Caco-2 (cell line): ENCODE measurements around the gene HDX. TPM values are rescaled to one million over a fixed set of nuclear protein-coding genes. Genes with fewer than 3 reads are reported as not detected.
"Not testable (repeated sequence)": the region's sequence is repeated elsewhere in the genome, so short reads cannot be mapped to it uniquely, and the experiment has no call there.

Experiments used
- BruUV-seq: library from RNA; stranded (reverse); fragments of 400-500 nt; replicated peaks from 2 replicates; lab custom pipeline; 2021; lab: Mats Ljungman, UMichigan
- CTCF ChIA-PET: fragments of 300-600 bp; sonication (Branson Sonifier 250); formaldehyde crosslinking; loops from one replicate; lab custom pipeline; 2022; ENCODE audit warnings: antibody characterized with exemption; lab: Charles Lee
- POLR2A ChIA-PET: fragments of 300-600 bp; sonication (Branson Sonifier 250); formaldehyde crosslinking; loops from one replicate; lab custom pipeline; 2022; ENCODE audit warnings: antibody characterized with exemption; lab: Charles Lee
- DNase-seq, 2 experiments: peaks; one replicate each; pipeline versions ENCODE4 v3.0.0 to v3.0.0-alpha.2; 2020 to 2022
- H3K27me3 ChIP-seq: replicated peaks from 2 replicates; pipeline ENCODE4 v1.6.0; 2011; ENCODE audit warnings: low read length; ENCODE audit not compliant: control insufficient read depth, insufficient read depth
- H3K36me3 ChIP-seq: 2 replicates; pipeline ENCODE4 v1.5.1; 2011; ENCODE audit warnings: low read length; ENCODE audit not compliant: control insufficient read depth, insufficient read depth
- H3K4me1 ChIP-seq: fragments of 250-450 bp; sonication (Bioruptor Pico); 2 replicates; pipeline ENCODE4 v1.5.1; 2020; ENCODE audit warnings: mild to moderate bottlenecking
- H3K4me3 ChIP-seq: 2 replicates; pipeline ENCODE4 v1.5.1; 2011; ENCODE audit warnings: low read depth, mild to moderate bottlenecking, control low read depth, low read length
- H3K9me3 ChIP-seq: fragments of 250-450 bp; sonication (Bioruptor Pico); 2 replicates; pipeline ENCODE4 v1.5.1; 2020; ENCODE audit warnings: mild to moderate bottlenecking, moderate library complexity
- H3K27ac Mint-ChIP-seq: one replicate; pipeline ENCODE4 v1.8.0; 2022; ENCODE audit warnings: mixed read lengths; ENCODE audit not compliant: unreplicated experiment
- H3K27me3 Mint-ChIP-seq: one replicate; pipeline ENCODE4 v1.8.0; 2022; ENCODE audit warnings: mixed read lengths; ENCODE audit not compliant: insufficient read depth, unreplicated experiment
- H3K36me3 Mint-ChIP-seq: one replicate; pipeline ENCODE4 v1.8.0; 2022; ENCODE audit warnings: mild to moderate bottlenecking, mixed read lengths; ENCODE audit not compliant: insufficient read depth, unreplicated experiment
- H3K4me1 Mint-ChIP-seq: one replicate; pipeline ENCODE4 v1.8.0; 2022; ENCODE audit warnings: low read depth, mixed read lengths; ENCODE audit not compliant: unreplicated experiment
- H3K4me3 Mint-ChIP-seq: one replicate; pipeline ENCODE4 v1.8.0; 2022; ENCODE audit warnings: mild to moderate bottlenecking, moderate library complexity, mixed read lengths; ENCODE audit not compliant: unreplicated experiment
- H3K9me3 Mint-ChIP-seq: one replicate; pipeline ENCODE4 v1.8.0; 2022; ENCODE audit warnings: mixed read lengths; ENCODE audit not compliant: unreplicated experiment
- intact Hi-C: fragments of 100-400 bp; cut with micrococcal nuclease; formaldehyde crosslinking; loops from one replicate; pipeline ENCODE4 v1.10.0; 2022; ENCODE audit not compliant: unreplicated experiment
- total RNA-seq: library from RNA; stranded (reverse); gene quantifications from 2 replicates; pipeline ENCODE4 v1.2.3, GENCODE V29; 2022
- TF ChIP-seq, protein P1 (sequence below), 2 experiments: fragments of 200-600 bp in 1 of 2; IDR thresholded peaks; 1 replicate in 1 of 2; 2 replicates in 1 of 2; pipeline versions ENCODE4 v1.5.1 to v1.8.0; 2011 to 2022; ENCODE audit warnings: antibody characterized with exemption in 1 of 2, control low read depth in 1 of 2, inconsistent platforms in 1 of 2, low read depth in 1 of 2, low read length in 1 of 2, mild to moderate bottlenecking in 1 of 2, moderate library complexity in 1 of 2; ENCODE audit not compliant: insufficient read depth in 1 of 2, severe bottlenecking in 1 of 2, unreplicated experiment in 1 of 2

Gene HDX
- total RNA-seq, 1 experiment from 2014 or later: 1.7 TPM

DNA sequence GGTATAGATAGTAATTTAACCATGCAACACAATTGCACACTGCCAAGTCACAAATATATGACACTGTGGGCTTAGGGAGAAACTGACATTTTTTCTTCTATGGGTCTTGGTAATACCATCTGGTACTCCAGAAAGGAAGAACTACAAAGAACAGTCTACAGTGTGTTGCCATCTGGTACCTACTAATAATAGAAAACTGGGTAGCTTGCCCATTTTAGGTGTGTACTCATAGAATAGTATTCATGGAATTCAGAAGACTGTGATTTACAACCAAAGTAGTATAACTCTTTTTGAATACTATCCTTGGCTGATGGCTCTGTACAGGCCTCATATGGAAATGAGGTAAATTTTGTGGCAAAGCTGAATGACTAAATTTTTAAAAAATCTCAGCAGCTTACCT is 181.6 kb downstream of the HDX start:
- Mint-ChIP-seq H3K27ac (no peak overlapping the region), H3K9me3 (no peaks in the 10 kb centered on the region), H3K4me3 (no peak overlapping the region), H3K27me3 (no peaks in the 10 kb centered on the region), H3K36me3 (no peaks in the 10 kb centered on the region), H3K4me1 (no peaks in the 10 kb centered on the region)
- no peak for DNase-seq
- POLR2A ChIA-PET: no interaction called here
- no peaks in the 10 kb centered on the region for H3K36me3 ChIP-seq
- intact Hi-C loops: no loop called here
- TF ChIP-seq, protein P1, sequence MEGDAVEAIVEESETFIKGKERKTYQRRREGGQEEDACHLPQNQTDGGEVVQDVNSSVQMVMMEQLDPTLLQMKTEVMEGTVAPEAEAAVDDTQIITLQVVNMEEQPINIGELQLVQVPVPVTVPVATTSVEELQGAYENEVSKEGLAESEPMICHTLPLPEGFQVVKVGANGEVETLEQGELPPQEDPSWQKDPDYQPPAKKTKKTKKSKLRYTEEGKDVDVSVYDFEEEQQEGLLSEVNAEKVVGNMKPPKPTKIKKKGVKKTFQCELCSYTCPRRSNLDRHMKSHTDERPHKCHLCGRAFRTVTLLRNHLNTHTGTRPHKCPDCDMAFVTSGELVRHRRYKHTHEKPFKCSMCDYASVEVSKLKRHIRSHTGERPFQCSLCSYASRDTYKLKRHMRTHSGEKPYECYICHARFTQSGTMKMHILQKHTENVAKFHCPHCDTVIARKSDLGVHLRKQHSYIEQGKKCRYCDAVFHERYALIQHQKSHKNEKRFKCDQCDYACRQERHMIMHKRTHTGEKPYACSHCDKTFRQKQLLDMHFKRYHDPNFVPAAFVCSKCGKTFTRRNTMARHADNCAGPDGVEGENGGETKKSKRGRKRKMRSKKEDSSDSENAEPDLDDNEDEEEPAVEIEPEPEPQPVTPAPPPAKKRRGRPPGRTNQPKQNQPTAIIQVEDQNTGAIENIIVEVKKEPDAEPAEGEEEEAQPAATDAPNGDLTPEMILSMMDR (IDR thresholded peaks at IDR 0.05; ENCODE audit: insufficient read depth in 1 of 2, low read depth in 1 of 2, low read length in 1 of 2, severe bottlenecking in 1 of 2, unreplicated experiment in 1 of 2): no peak
- BruUV-seq: no TSS peak
- no peaks in the 10 kb centered on the region for H3K4me1 ChIP-seq
- CTCF ChIA-PET: no interaction called here
- H3K9me3 ChIP-seq: no peaks in the 10 kb centered on the region
- no peak overlapping the region for H3K4me3 ChIP-seq
- H3K27me3 ChIP-seq: no peaks in the 10 kb centered on the region

DNA sequence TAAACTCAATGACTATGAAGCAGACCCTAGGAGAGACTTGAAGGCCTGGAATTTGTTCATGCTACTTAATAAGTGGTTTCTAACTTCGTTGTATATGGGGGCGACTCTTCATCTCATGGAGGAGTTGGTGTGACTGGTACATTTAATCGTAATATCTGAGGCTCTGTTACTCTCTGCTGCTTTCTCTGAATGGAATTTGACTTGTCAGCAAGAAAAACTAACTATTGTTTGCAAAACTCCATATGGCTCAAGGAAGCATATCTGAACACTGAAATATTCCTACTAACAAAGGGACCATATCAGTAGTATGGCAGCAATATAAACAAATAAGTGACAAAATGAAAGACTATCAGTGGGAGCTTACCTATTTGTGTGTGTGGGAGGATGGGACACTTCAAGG is 182.2 kb downstream of the HDX start:
- H3K9me3 ChIP-seq: no peaks in the 10 kb centered on the region
- POLR2A ChIA-PET: no interaction called here
- H3K4me1 ChIP-seq: no peaks in the 10 kb centered on the region
- H3K36me3 ChIP-seq: no peaks in the 10 kb centered on the region
- TF ChIP-seq, protein P1 (IDR thresholded peaks at IDR 0.05; ENCODE audit: insufficient read depth in 1 of 2, low read depth in 1 of 2, low read length in 1 of 2, severe bottlenecking in 1 of 2, unreplicated experiment in 1 of 2): no peak
- Mint-ChIP-seq H3K36me3 (no peaks in the 10 kb centered on the region), H3K4me1 (no peaks in the 10 kb centered on the region), H3K27ac (no peak overlapping the region), H3K27me3 (no peaks in the 10 kb centered on the region), H3K9me3 (no peaks in the 10 kb centered on the region), H3K4me3 (no peak overlapping the region)
- H3K27me3 ChIP-seq: no peaks in the 10 kb centered on the region
- DNase-seq: no peak
- intact Hi-C loops: no loop called here
- CTCF ChIA-PET: no interaction called here
- no peak overlapping the region for H3K4me3 ChIP-seq
- no TSS peak for BruUV-seq

DNA sequence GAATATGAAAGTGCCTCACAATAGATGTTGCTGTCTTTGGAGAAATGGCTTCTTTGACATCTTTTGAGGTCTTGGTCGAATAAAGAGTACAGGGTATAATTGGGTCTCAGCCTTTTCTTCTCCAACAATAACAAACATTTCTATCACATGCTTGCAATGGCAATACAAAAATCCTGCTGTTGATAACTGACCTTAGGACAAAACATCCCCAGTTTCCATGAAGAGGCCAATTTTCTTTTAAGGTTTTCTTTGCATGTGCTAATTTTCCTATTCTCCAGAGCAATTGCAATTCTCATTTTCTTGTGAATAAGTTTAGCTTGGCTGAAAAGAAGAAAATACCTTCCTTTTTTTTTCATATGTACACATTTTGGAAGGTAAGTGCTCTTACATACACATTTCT is 183.6 kb downstream of the HDX start:
- BruUV-seq: no TSS peak
- POLR2A ChIA-PET: no interaction called here

DNA sequence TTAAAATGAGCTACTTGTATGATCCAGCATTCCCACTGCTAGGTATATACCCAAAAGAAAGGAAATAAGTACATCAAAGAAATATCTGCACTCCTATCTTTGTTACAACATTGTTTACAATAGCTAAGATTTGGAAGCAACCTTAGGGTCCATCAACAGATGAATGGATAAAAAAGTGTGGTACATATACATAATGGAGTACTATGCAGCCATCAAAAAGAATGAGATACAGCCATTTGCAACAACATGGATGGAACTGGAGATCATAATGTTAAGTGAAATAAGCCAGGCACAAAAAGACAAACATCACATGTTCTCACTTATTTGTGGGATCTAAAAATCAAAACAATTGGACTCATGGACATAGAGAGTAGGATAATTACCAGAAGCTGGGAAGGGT is 186.3 kb downstream of the HDX start:
- H3K4me1 ChIP-seq, H3K4me1 Mint-ChIP-seq, H3K9me3 ChIP-seq, H3K27me3 ChIP-seq, DNase-seq, H3K4me3 Mint-ChIP-seq, H3K27ac Mint-ChIP-seq, H3K4me3 ChIP-seq, POLR2A ChIA-PET, H3K36me3 ChIP-seq, intact Hi-C loops, H3K9me3 Mint-ChIP-seq, H3K36me3 Mint-ChIP-seq, BruUV-seq, CTCF ChIA-PET, H3K27me3 Mint-ChIP-seq: not testable (repeated sequence)

More for the DNA sequence above, 183.6 kb downstream of the HDX start:
- Mint-ChIP-seq H3K36me3 (no peaks in the 10 kb centered on the region), H3K9me3 (no peaks in the 10 kb centered on the region), H3K27ac (no peak overlapping the region), H3K4me1 (no peaks in the 10 kb centered on the region), H3K27me3 (no peaks in the 10 kb centered on the region), H3K4me3 (no peak overlapping the region)
- intact Hi-C loops: no loop called here
- Histone ChIP-seq H3K27me3 (no peaks in the 10 kb centered on the region), H3K4me1 (no peaks in the 10 kb centered on the region), H3K9me3 (no peaks in the 10 kb centered on the region), H3K4me3 (no peak overlapping the region), H3K36me3 (no peaks in the 10 kb centered on the region)
- TF ChIP-seq, protein P1 (IDR thresholded peaks at IDR 0.05; ENCODE audit: insufficient read depth in 1 of 2, low read depth in 1 of 2, low read length in 1 of 2, severe bottlenecking in 1 of 2, unreplicated experiment in 1 of 2): no peak
- CTCF ChIA-PET: no interaction called here
- DNase-seq: no peak
